ENCODE results near the gene ERGIC3. TPM values are rescaled to one million over a fixed set of nuclear protein-coding genes. Genes with fewer than 3 reads are reported as not detected.

ERGIC3 gene
- polyA plus RNA-seq, 1 donor (not counting 4 experiments of a cell fraction or from before 2014, with no cell fraction given), result 201 TPM

- H4K20me1 ChIP-seq (ENCODE audit: control insufficient read depth, extremely low read depth, insufficient read depth, low read length), result no peaks in the 10 kb centered on the region
- no peak overlapping the region for H3K4me2 ChIP-seq (ENCODE audit: control insufficient read depth, extremely low read depth, insufficient read depth, low read depth, low read length)
- no peak overlapping the region for H3K9ac ChIP-seq (ENCODE audit: control insufficient read depth, extremely low read depth, insufficient read depth, low read length)
- H3K79me2 ChIP-seq (ENCODE audit: control insufficient read depth, insufficient read depth, low read length), result no peaks in the 10 kb centered on the region
- no peaks in the 10 kb centered on the region for H3K9me3 ChIP-seq (ENCODE audit: control insufficient read depth, low read depth, low read length)
- H3K4me3 ChIP-seq (ENCODE audit: control insufficient read depth in 2 of 3, extremely low read depth in 1 of 3, insufficient read depth in 2 of 3, low read depth in 1 of 3, low read length in 3 of 3), result no peak overlapping the region
- no peaks in the 10 kb centered on the region for H3K9me1 ChIP-seq (ENCODE audit: control insufficient read depth, extremely low read depth, insufficient read depth, low read length)
- TF ChIP-seq, protein P1, sequence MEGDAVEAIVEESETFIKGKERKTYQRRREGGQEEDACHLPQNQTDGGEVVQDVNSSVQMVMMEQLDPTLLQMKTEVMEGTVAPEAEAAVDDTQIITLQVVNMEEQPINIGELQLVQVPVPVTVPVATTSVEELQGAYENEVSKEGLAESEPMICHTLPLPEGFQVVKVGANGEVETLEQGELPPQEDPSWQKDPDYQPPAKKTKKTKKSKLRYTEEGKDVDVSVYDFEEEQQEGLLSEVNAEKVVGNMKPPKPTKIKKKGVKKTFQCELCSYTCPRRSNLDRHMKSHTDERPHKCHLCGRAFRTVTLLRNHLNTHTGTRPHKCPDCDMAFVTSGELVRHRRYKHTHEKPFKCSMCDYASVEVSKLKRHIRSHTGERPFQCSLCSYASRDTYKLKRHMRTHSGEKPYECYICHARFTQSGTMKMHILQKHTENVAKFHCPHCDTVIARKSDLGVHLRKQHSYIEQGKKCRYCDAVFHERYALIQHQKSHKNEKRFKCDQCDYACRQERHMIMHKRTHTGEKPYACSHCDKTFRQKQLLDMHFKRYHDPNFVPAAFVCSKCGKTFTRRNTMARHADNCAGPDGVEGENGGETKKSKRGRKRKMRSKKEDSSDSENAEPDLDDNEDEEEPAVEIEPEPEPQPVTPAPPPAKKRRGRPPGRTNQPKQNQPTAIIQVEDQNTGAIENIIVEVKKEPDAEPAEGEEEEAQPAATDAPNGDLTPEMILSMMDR (optimal IDR thresholded peaks at IDR 0.05 in 1 of 3, IDR thresholded peaks at IDR 0.05 in 1 of 3, conservative IDR thresholded peaks at IDR 0.05 in 1 of 3; ENCODE audit: extremely low read depth in 1 of 3, insufficient read depth in 2 of 3, low read length in 3 of 3), result no peak
- no peak for TF ChIP-seq EZH2 (IDR thresholded peaks at IDR 0.05; ENCODE audit: low read length)
- H3K27me3 ChIP-seq (ENCODE audit: control insufficient read depth, extremely low read depth, insufficient read depth, low read length), result peaks cover 49% of the 10 kb centered on the region
- DNase-seq (ENCODE audit: low read depth, low spot score), result no peak
- no peak for FAIRE-seq
- H3K36me3 ChIP-seq (ENCODE audit: control insufficient read depth in 2 of 2, extremely low read depth in 1 of 2, insufficient read depth in 2 of 2, low read length in 2 of 2), result no peaks in the 10 kb centered on the region
- peaks cover 15% of the 10 kb centered on the region for H3K4me1 ChIP-seq (ENCODE audit: control insufficient read depth, extremely low read depth, insufficient read depth, low read length)
- dilution Hi-C loops (cut with MboI; ENCODE audit: extremely low pct_ligation_motif_present, low sequenced_read_pairs), result no loop called here
- no peak overlapping the region for H2AFZ ChIP-seq (ENCODE audit: control insufficient read depth, low read length)
- no peak overlapping the region for H3K27ac ChIP-seq (ENCODE audit: control insufficient read depth, insufficient read depth, low read length)
Observed at GRCh38 chr20:35599776-35600120, 57.9 kb downstream of the ERGIC3 start.

DNA sequence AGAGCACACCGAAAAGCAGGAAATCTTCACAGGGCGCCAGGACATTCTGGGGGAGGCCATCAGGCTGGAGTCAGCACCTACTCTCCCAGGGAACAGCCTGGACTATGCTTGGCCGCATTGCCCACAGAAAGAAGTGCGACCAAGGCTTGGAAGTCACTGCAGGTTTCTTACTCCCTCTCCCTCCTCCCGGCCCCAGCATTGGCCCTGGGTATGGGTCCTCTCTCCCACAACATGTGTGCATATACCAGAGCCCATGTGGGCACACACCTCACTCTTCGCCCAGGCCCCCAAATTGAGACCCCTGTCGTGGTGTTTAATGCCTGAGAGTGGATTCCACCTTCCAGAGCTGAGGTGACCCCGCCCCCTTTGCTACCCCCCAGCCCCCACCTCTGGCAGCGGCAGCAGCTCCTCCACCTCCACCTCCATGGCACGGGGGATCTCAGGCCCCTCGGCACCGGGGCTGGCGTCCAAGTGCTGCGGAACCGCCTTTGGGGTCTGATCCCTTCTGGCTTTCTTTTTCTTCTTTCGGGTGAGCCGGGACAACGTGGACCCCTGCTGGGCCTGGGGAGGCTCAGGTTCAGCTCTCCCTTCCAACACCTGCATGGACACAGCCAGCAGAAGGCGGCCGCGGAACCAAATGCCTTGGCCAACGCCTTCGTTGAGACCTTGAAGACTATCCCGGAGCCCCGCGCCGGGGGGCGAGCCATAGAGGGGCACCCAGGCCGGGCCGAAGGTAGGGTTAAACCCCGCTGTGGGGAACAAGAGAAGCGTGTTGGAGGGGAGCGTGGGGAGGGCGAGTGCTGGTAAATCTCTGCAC is 58.5 kb downstream of the ERGIC3 start:
- no peak for TF ChIP-seq EZH2 (IDR thresholded peaks at IDR 0.05; ENCODE audit: low read length)
- TF ChIP-seq, protein P1 (optimal IDR thresholded peaks at IDR 0.05 in 1 of 3, IDR thresholded peaks at IDR 0.05 in 1 of 3, conservative IDR thresholded peaks at IDR 0.05 in 1 of 3; ENCODE audit: extremely low read depth in 1 of 3, insufficient read depth in 2 of 3, low read length in 3 of 3), result no peak
- no peak overlapping the region for H3K9ac ChIP-seq (ENCODE audit: control insufficient read depth, extremely low read depth, insufficient read depth, low read length)
- no peaks in the 10 kb centered on the region for H4K20me1 ChIP-seq (ENCODE audit: control insufficient read depth, extremely low read depth, insufficient read depth, low read length)
- H3K9me3 ChIP-seq (ENCODE audit: control insufficient read depth, low read depth, low read length), result no peaks in the 10 kb centered on the region
- peak overlapping the region; percentile 87 for H3K4me2 ChIP-seq (ENCODE audit: control insufficient read depth, extremely low read depth, insufficient read depth, low read depth, low read length)
- H3K27ac ChIP-seq (ENCODE audit: control insufficient read depth, insufficient read depth, low read length), result no peak overlapping the region
- DNase-seq (ENCODE audit: low read depth, low spot score) (no peak), FAIRE-seq (no peak)
- no peaks in the 10 kb centered on the region for H3K9me1 ChIP-seq (ENCODE audit: control insufficient read depth, extremely low read depth, insufficient read depth, low read length)
- H3K36me3 ChIP-seq (ENCODE audit: control insufficient read depth in 2 of 2, extremely low read depth in 1 of 2, insufficient read depth in 2 of 2, low read length in 2 of 2), result no peaks in the 10 kb centered on the region
- H3K4me1 ChIP-seq (ENCODE audit: control insufficient read depth, extremely low read depth, insufficient read depth, low read length), result peaks cover 15% of the 10 kb centered on the region
- H3K27me3 ChIP-seq (ENCODE audit: control insufficient read depth, extremely low read depth, insufficient read depth, low read length), result peaks cover 49% of the 10 kb centered on the region
- no peaks in the 10 kb centered on the region for H3K79me2 ChIP-seq (ENCODE audit: control insufficient read depth, insufficient read depth, low read length)
- no peak overlapping the region for H3K4me3 ChIP-seq (ENCODE audit: control insufficient read depth in 2 of 3, extremely low read depth in 1 of 3, insufficient read depth in 2 of 3, low read depth in 1 of 3, low read length in 3 of 3)
- dilution Hi-C loops (cut with MboI; ENCODE audit: extremely low pct_ligation_motif_present, low sequenced_read_pairs), result no loop called here
- no peak overlapping the region for H2AFZ ChIP-seq (ENCODE audit: control insufficient read depth, low read length)

Data from keratinocyte (primary cell).